H9 (cell line): ENCODE data around the gene BSN. TPM values are rescaled to one million over a fixed set of nuclear protein-coding genes. Genes with fewer than 3 reads are reported as not detected.
A peak's percentile ranks its signal among the peaks of the same experiment; 100 is the strongest.

Source experiments
- DNase-seq: peaks from one replicate; pipeline ENCODE4 v3.0.0-alpha.2; 2017
- H2AFZ ChIP-seq: one replicate; pipeline ENCODE4 v1.6.1; 2013; ENCODE audit warnings: mild to moderate bottlenecking, low read length, control low read depth, moderate library complexity
- H2AK5ac ChIP-seq: 2 replicates; pipeline ENCODE4 v1.6.1; 2013; ENCODE audit warnings: low read length, control low read depth, mixed read lengths; ENCODE audit not compliant: insufficient read length
- H2BK120ac ChIP-seq: one replicate; pipeline ENCODE4 v1.6.1; 2013; ENCODE audit warnings: low read depth, mild to moderate bottlenecking, low read length, control low read depth, inconsistent platforms; ENCODE audit not compliant: poor library complexity, severe bottlenecking
- H2BK12ac ChIP-seq: 2 replicates; pipeline ENCODE4 v1.6.1; 2013; ENCODE audit warnings: low read length, control low read depth, mixed read lengths, low read depth; ENCODE audit not compliant: insufficient read length
- H2BK15ac ChIP-seq: 2 replicates; pipeline ENCODE4 v1.6.1; 2013; ENCODE audit warnings: low read depth, low read length, control low read depth
- H2BK20ac ChIP-seq: one replicate; pipeline ENCODE4 v1.6.1; 2013; ENCODE audit warnings: low read depth, mild to moderate bottlenecking, low read length, control low read depth, inconsistent platforms; ENCODE audit not compliant: poor library complexity, severe bottlenecking
- H2BK5ac ChIP-seq: 2 replicates; pipeline ENCODE4 v1.6.1; 2013; ENCODE audit warnings: low read length, control low read depth, mixed read lengths; ENCODE audit not compliant: insufficient read length
- H3K14ac ChIP-seq: 2 replicates; pipeline ENCODE4 v1.6.1; 2013; ENCODE audit warnings: low read length, control low read depth; ENCODE audit not compliant: insufficient read depth
- H3K18ac ChIP-seq: 2 replicates; pipeline ENCODE4 v1.6.1; 2013; ENCODE audit warnings: low read depth, mild to moderate bottlenecking, mixed read lengths, low read length, control low read depth; ENCODE audit not compliant: insufficient read length
- H3K23ac ChIP-seq: 2 replicates; pipeline ENCODE4 v1.6.1; 2013; ENCODE audit warnings: low read length, control low read depth, mixed read lengths, low read depth; ENCODE audit not compliant: insufficient read length
- H3K23me2 ChIP-seq: 2 replicates; pipeline ENCODE4 v1.6.1; 2013; ENCODE audit warnings: low read depth, mild to moderate bottlenecking, mixed read lengths, low read length, control low read depth; ENCODE audit not compliant: insufficient read length, poor library complexity, severe bottlenecking
- H3K27ac ChIP-seq: 2 replicates; pipeline ENCODE4 v1.5.1; 2013; ENCODE audit warnings: low read length, control low read depth, mixed read lengths, low read depth; ENCODE audit not compliant: insufficient read length
- H3K27me3 ChIP-seq: 2 replicates; pipeline ENCODE4 v1.6.1; 2013; ENCODE audit warnings: low read length, control low read depth, inconsistent platforms; ENCODE audit not compliant: insufficient read depth
- H3K4ac ChIP-seq: 2 replicates; pipeline ENCODE4 v1.6.1; 2013; ENCODE audit warnings: low read depth, mild to moderate bottlenecking, control low read depth, inconsistent platforms, low read length, moderate library complexity
- H3K4me1 ChIP-seq: 2 replicates; pipeline ENCODE4 v1.6.1; 2013; ENCODE audit warnings: low read length, control low read depth, inconsistent platforms; ENCODE audit not compliant: insufficient read depth
- H3K4me2 ChIP-seq: 2 replicates; pipeline ENCODE4 v1.6.1; 2013; ENCODE audit warnings: low read length, control low read depth, mixed read lengths; ENCODE audit not compliant: insufficient read length, insufficient read depth
- H3K56ac ChIP-seq: 2 replicates; pipeline ENCODE4 v1.6.1; 2013; ENCODE audit warnings: low read depth, mild to moderate bottlenecking, mixed read lengths, low read length, control low read depth; ENCODE audit not compliant: insufficient read length
- H3K79me1 ChIP-seq: 2 replicates; pipeline ENCODE4 v1.6.1; 2013; ENCODE audit warnings: low read depth, mild to moderate bottlenecking, moderate library complexity, low read length, control low read depth, inconsistent platforms; ENCODE audit not compliant: insufficient read depth, poor library complexity, severe bottlenecking
- H3K79me2 ChIP-seq: 2 replicates; pipeline ENCODE4 v1.6.1; 2013; ENCODE audit warnings: low read length, control low read depth, inconsistent platforms; ENCODE audit not compliant: insufficient read depth
- H3K9ac ChIP-seq: 2 replicates; pipeline ENCODE4 v1.6.1; 2013; ENCODE audit warnings: low read length, control low read depth, mixed read lengths; ENCODE audit not compliant: insufficient read length; ENCODE audit errors: extremely low read depth
- H3K9me3 ChIP-seq: one replicate; pipeline ENCODE4 v1.6.1; 2013; ENCODE audit warnings: low read depth, low read length, inconsistent platforms; ENCODE audit not compliant: control insufficient read depth
- H3T11ph ChIP-seq: one replicate; pipeline ENCODE4 v1.6.1; 2013; ENCODE audit warnings: mild to moderate bottlenecking, low read length, control low read depth, inconsistent platforms
- H4K20me1 ChIP-seq: one replicate; pipeline ENCODE4 v1.6.1; 2013; ENCODE audit not compliant: control insufficient read depth, insufficient read length, insufficient read depth
- H4K5ac ChIP-seq: 2 replicates; pipeline ENCODE4 v1.6.1; 2013; ENCODE audit warnings: low read depth, mild to moderate bottlenecking, mixed read lengths, low read length, control low read depth; ENCODE audit not compliant: insufficient read length
- H4K8ac ChIP-seq: replicated peaks from 2 replicates; pipeline ENCODE4 v1.6.1; 2013; ENCODE audit warnings: low read length, control low read depth, mixed read lengths, low read depth; ENCODE audit not compliant: insufficient read length
- H4K91ac ChIP-seq: 2 replicates; pipeline ENCODE4 v1.6.1; 2013; ENCODE audit warnings: low read depth, mild to moderate bottlenecking, moderate library complexity, mixed read lengths, low read length, control low read depth; ENCODE audit not compliant: insufficient read length
- H3K27ac Mint-ChIP-seq, 3 experiments: 2 replicates in 2 of 3; 3 replicates in 1 of 3; pipeline ENCODE4 v1.8.0; 2020 to 2021; ENCODE audit warnings: mixed read lengths in 3 of 3, mild to moderate bottlenecking in 1 of 3, moderate library complexity in 1 of 3
- H3K27me3 Mint-ChIP-seq: 2 replicates; pipeline ENCODE4 v1.8.0; 2021; ENCODE audit warnings: low read depth, mild to moderate bottlenecking, moderate library complexity, mixed read lengths
- H3K36me3 Mint-ChIP-seq, 3 experiments: 2 replicates in 2 of 3; 3 replicates in 1 of 3; pipeline ENCODE4 v1.8.0; 2020 to 2021; ENCODE audit warnings: low read depth in 3 of 3, mixed read lengths in 3 of 3; ENCODE audit not compliant: insufficient read depth in 1 of 3
- H3K4me1 Mint-ChIP-seq, 2 experiments: 2 replicates each; pipeline ENCODE4 v1.8.0; 2020; ENCODE audit warnings: mixed read lengths in 2 of 2
- H3K4me3 Mint-ChIP-seq, 2 experiments: 2 replicates in 1 of 2; 3 replicates in 1 of 2; pipeline ENCODE4 v1.8.0; 2020 to 2021; ENCODE audit warnings: mild to moderate bottlenecking in 2 of 2, mixed read lengths in 2 of 2, moderate library complexity in 1 of 2
- H3K9me3 Mint-ChIP-seq, 2 experiments: 2 replicates in 1 of 2; 3 replicates in 1 of 2; pipeline ENCODE4 v1.8.0; 2020; ENCODE audit warnings: mild to moderate bottlenecking in 2 of 2, mixed read lengths in 2 of 2, moderate library complexity in 1 of 2
- CTCF ChIP-seq: fragments of 200-600 bp; sonication (generic); conservative IDR thresholded peaks from 3 replicates; pipeline ENCODE4 v1.8.0; 2021; ENCODE audit warnings: antibody characterized with exemption, mild to moderate bottlenecking
- WGBS: extraction: QIAGEN DNeasy Blood & Tissue Kit; methylation state at CpG from one replicate; pipeline ENCODE4 v1.1.7; 2013; ENCODE audit warnings: missing lambda C conversion rate, low lambda C conversion rate, mixed read lengths; ENCODE audit not compliant: insufficient read length; ENCODE audit errors: extremely low coverage; 5-methylcytosine and 5-hydroxymethylcytosine counted together
- total RNA-seq: library from RNA; stranded (reverse); gene quantifications from 2 replicates; pipeline ENCODE4 v1.2.1, GENCODE V29; 2021

The BSN gene
- total RNA-seq, 1 experiment from 2014 or later, result 2.4 TPM

- H4K91ac ChIP-seq, result no peak overlapping the region
- no peak overlapping the region for H3K27ac ChIP-seq
- WGBS, result no CpG with 5 or more reads among the region's 13 CpGs
- no peaks in the 10 kb centered on the region for H3K9me3 ChIP-seq
- Mint-ChIP-seq H3K27ac (peak overlapping the region in 1 of 3 experiments; percentile 68; a peak in 1 of 7 replicates), H3K4me3 (no peak overlapping the region), H3K27me3 (no peaks in the 10 kb centered on the region), H3K4me1 (peaks cover 17 to 18% of the 10 kb centered on the region in 2 experiments), H3K36me3 (peaks cover 17 to 34% (median 32%) of the 10 kb centered on the region in 3 experiments; a peak in 6 of 7 replicates), H3K9me3 (no peaks in the 10 kb centered on the region)
- H4K20me1 ChIP-seq, result no peaks in the 10 kb centered on the region
- no peak overlapping the region for H2BK120ac ChIP-seq
- no peak overlapping the region for H3T11ph ChIP-seq
- H3K27me3 ChIP-seq, result no peaks in the 10 kb centered on the region
- no peak for DNase-seq
- H3K4ac ChIP-seq, result no peak overlapping the region
- no peak overlapping the region for H2BK5ac ChIP-seq
- H3K56ac ChIP-seq, result no peak overlapping the region
- no peak overlapping the region for H3K18ac ChIP-seq
- no peak overlapping the region for H3K9ac ChIP-seq
- H2AK5ac ChIP-seq, result no peak overlapping the region
- no peak overlapping the region for H2BK20ac ChIP-seq
- no peak overlapping the region for H2BK12ac ChIP-seq
- no peak overlapping the region for H3K4me2 ChIP-seq
- H3K14ac ChIP-seq, result no peak overlapping the region
- no peaks in the 10 kb centered on the region for H3K23me2 ChIP-seq
- H3K4me1 ChIP-seq, result peaks cover 3% of the 10 kb centered on the region; the same call in 1 of the 2 replicates
- no peak overlapping the region for H4K5ac ChIP-seq
- no peak for TF ChIP-seq CTCF
- no peaks in the 10 kb centered on the region for H3K79me2 ChIP-seq
- H2AFZ ChIP-seq, result no peak overlapping the region
- H2BK15ac ChIP-seq, result no peak overlapping the region
- H4K8ac ChIP-seq, result no peak overlapping the region
- H3K23ac ChIP-seq, result no peak overlapping the region
- H3K79me1 ChIP-seq, result no peaks in the 10 kb centered on the region
Observed at GRCh38 chr3:49533031-49533430, 21.2 kb upstream of the BSN start.
